RWPE2 (cell line): ENCODE measurements around the gene MANF.

ENCODE experiments used
- ATAC-seq: fragments of 200-7000 bp; cut with Tn5 transposase; 3 replicates; pipeline ENCODE4 v1.9.1; 2021; ENCODE audit warnings: low read depth
- DNase-seq: peaks from one replicate; pipeline ENCODE4 v3.0.0-alpha.2; 2020; ENCODE audit warnings: low spot score
- H3K27ac ChIP-seq: fragments of 450-650 bp; 2 replicates; pipeline ENCODE4 v1.5.1; 2017; ENCODE audit warnings: mild to moderate bottlenecking; ENCODE audit not compliant: poor library complexity, severe bottlenecking
- H3K27me3 ChIP-seq: fragments of 250-450 bp; sonication (Bioruptor Pico); 2 replicates; pipeline ENCODE4 v1.5.1; 2021; ENCODE audit warnings: mild to moderate bottlenecking, moderate library complexity; ENCODE audit not compliant: insufficient read depth, poor library complexity, severe bottlenecking
- H3K36me3 ChIP-seq: fragments of 250-450 bp; sonication (Bioruptor Pico); 2 replicates; pipeline ENCODE4 v1.5.1; 2020; ENCODE audit warnings: low read depth, mild to moderate bottlenecking, moderate library complexity
- H3K4me1 ChIP-seq: fragments of 250-450 bp; sonication (Bioruptor Pico); 2 replicates; pipeline ENCODE4 v1.5.1; 2021; ENCODE audit warnings: mild to moderate bottlenecking, moderate library complexity; ENCODE audit not compliant: insufficient read depth, poor library complexity, severe bottlenecking
- H3K4me3 ChIP-seq: fragments of 250-450 bp; sonication (Bioruptor Pico); 2 replicates; pipeline ENCODE4 v1.5.1; 2021; ENCODE audit warnings: mild to moderate bottlenecking, moderate library complexity; ENCODE audit not compliant: severe bottlenecking
- H3K9me3 ChIP-seq: fragments of 250-450 bp; sonication (Bioruptor Pico); 2 replicates; pipeline ENCODE4 v1.5.1; 2021; ENCODE audit warnings: mild to moderate bottlenecking, moderate library complexity; ENCODE audit not compliant: severe bottlenecking
- CTCF ChIP-seq: fragments of 450-650 bp; IDR thresholded peaks from one replicate; pipeline ENCODE4 v1.5.1; 2017; ENCODE audit warnings: mild to moderate bottlenecking, moderate library complexity; ENCODE audit not compliant: poor library complexity, severe bottlenecking

The MANF gene

GRCh38 chr3:51379301-51379700 lies 5.8 kb upstream of the MANF start:
- DNase-seq (peak; percentile 20), ATAC-seq (no peak)
- Histone ChIP-seq H3K27me3 (no peaks in the 10 kb centered on the region), H3K9me3 (no peaks in the 10 kb centered on the region), H3K4me3 (no peak overlapping the region), H3K4me1 (peaks cover 3% of the 10 kb centered on the region), H3K36me3 (peaks cover 7% of the 10 kb centered on the region), H3K27ac (no peak overlapping the region)
- no peak for TF ChIP-seq CTCF

DNA sequence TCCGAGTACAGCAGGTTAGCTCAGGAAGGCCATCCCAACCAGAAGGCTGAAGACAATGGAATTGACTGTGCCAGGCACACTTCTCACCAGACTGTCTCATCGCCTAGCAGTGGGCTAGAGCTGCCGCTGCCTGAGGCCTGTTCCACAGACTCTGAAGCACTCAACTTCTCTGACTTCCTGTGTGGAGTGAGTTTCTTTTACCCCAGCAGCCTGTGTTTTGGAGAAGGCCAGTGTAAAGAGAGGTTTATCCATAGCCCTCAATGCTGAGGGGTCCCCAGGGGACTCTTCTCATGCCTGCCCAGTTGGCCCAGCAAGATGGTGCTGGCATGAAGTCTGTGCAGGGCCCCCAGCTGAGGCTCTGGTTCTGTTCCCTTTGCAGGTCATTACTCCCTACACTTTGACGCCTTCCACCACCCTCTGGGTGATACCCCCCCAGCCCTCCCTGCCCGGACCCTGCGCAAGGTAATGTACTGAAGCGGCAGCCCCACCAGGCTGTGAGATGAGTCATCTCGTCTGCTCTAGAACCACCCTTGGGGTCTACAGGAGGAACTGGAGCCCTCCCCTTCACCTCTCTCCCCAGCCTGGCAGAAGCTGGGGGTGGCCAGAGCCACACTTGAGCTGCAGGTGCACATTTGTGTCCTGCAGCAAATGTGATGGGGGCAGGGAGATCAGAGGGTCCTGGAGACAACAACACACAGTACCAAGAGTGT lies 5.2 kb upstream of the MANF start:
- no peak for TF ChIP-seq CTCF
- ATAC-seq = no peak
- Histone ChIP-seq H3K4me3 (no peak overlapping the region), H3K36me3 (peaks cover 7% of the 10 kb centered on the region), H3K9me3 (no peaks in the 10 kb centered on the region), H3K27me3 (no peaks in the 10 kb centered on the region), H3K27ac (no peak overlapping the region), H3K4me1 (peaks cover 3% of the 10 kb centered on the region)
- peak; percentile 17 for DNase-seq

DNA sequence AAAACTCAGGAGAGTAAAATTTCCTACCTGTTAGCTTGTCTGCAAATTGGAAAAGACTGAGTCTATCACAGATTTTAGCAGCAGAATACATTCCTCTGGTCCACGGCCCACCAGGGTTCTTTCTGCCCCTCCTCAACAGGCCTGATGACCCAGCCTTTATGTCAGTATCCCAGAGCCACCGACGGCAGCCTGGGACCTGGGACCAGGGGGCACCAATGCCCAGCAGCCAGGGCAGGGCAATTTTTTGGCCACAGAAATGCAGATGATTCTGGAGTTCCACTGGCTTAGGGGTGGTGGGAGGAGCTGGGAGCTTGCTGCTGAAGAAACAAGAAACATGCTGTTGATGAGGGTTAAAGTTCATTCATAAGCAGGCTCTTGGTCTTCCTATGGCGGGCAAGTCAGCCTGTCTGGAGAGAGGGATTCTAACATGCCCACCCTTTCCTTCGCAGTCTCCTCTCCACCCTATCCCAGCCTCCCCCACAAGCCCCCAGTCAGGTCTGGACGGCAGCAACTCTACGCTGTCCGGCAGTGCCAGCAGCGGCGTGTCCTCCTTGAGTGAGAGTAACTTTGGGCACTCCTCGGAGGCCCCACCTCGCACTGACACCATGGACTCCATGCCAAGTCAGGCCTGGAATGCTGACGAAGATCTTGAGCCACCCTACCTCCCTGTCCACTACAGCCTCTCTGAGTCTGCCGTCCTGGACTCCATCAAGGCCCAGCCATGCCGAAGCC lies 4.3 kb upstream of the MANF start:
- Histone ChIP-seq H3K4me3 (no peak overlapping the region), H3K4me1 (peaks cover 3% of the 10 kb centered on the region), H3K27ac (no peak overlapping the region), H3K36me3 (peaks cover 10% of the 10 kb centered on the region), H3K27me3 (no peaks in the 10 kb centered on the region), H3K9me3 (no peaks in the 10 kb centered on the region)
- TF ChIP-seq CTCF = no peak
- DNase-seq (peak; percentile 45), ATAC-seq (no peak)

- H3K4me3 ChIP-seq = no peak overlapping the region
- peaks cover 15% of the 10 kb centered on the region for H3K36me3 ChIP-seq
- H3K9me3 ChIP-seq = no peaks in the 10 kb centered on the region
- no peaks in the 10 kb centered on the region for H3K27me3 ChIP-seq
- ATAC-seq = no peak
- peak; percentile 54 for DNase-seq
- no peak overlapping the region for H3K27ac ChIP-seq
- TF ChIP-seq CTCF = no peak
- H3K4me1 ChIP-seq = peaks cover 3% of the 10 kb centered on the region
Measured at GRCh38 chr3:51381333-51381705, 3.8 kb upstream of the MANF start.
